GM19023 (cell line): ENCODE results near the gene NGEF.

Source experiments
- ATAC-seq: cut with Tn5 transposase; IDR thresholded peaks from one replicate; pipeline ENCODE4 v1.9.1; 2021; ENCODE audit warnings: mild to moderate bottlenecking, moderate library complexity; ENCODE audit not compliant: unreplicated experiment

NGEF gene

GRCh38 chr2:232973011-232973735 is 39.9 kb downstream of the NGEF start:
- no peak for ATAC-seq

GRCh38 chr2:232971744-232972143 is 41.3 kb downstream of the NGEF start:
- ATAC-seq, result no peak

GRCh38 chr2:232970051-232970450 is 43.0 kb downstream of the NGEF start:
- no peak for ATAC-seq

GRCh38 chr2:232967474-232967873 is 45.6 kb downstream of the NGEF start:
- no peak for ATAC-seq

GRCh38 chr2:232966122-232966521 is 46.9 kb downstream of the NGEF start:
- no peak for ATAC-seq

GRCh38 chr2:232963913-232964312 is 49.1 kb downstream of the NGEF start:
- no peak for ATAC-seq

GRCh38 chr2:232960862-232961261 is 52.2 kb downstream of the NGEF start:
- no peak for ATAC-seq

GRCh38 chr2:232959139-232959538 is 53.9 kb downstream of the NGEF start:
- no peak for ATAC-seq

GRCh38 chr2:232957657-232958090 is 55.4 kb downstream of the NGEF start:
- ATAC-seq, result no peak

GRCh38 chr2:232955856-232956255 is 57.2 kb downstream of the NGEF start:
- no peak for ATAC-seq

GRCh38 chr2:232954691-232955090 is 58.4 kb downstream of the NGEF start:
- ATAC-seq, result no peak

GRCh38 chr2:232951891-232952290 is 61.2 kb downstream of the NGEF start:
- ATAC-seq, result no peak

- ATAC-seq, result no peak
Measured at GRCh38 chr2:232951181-232951580, 61.9 kb downstream of the NGEF start.

- no peak for ATAC-seq
Measured at GRCh38 chr2:232950751-232951150, 62.3 kb downstream of the NGEF start.

GRCh38 chr2:232949016-232949415 is 64.0 kb downstream of the NGEF start:
- ATAC-seq, result no peak

- no peak for ATAC-seq
Measured at GRCh38 chr2:232942831-232943230, 70.2 kb downstream of the NGEF start.

- no peak for ATAC-seq
Measured at GRCh38 chr2:232941912-232942594, 71.0 kb downstream of the NGEF start.

- no peak for ATAC-seq
Measured at GRCh38 chr2:232941400-232941799, 71.7 kb downstream of the NGEF start.

GRCh38 chr2:232940724-232941123 is 72.3 kb downstream of the NGEF start:
- no peak for ATAC-seq

GRCh38 chr2:232937278-232937906 is 75.7 kb downstream of the NGEF start:
- no peak for ATAC-seq

GRCh38 chr2:232931636-232932035 is 81.4 kb downstream of the NGEF start:
- ATAC-seq, result no peak

GRCh38 chr2:232930059-232930400 is 83.0 kb downstream of the NGEF start:
- ATAC-seq, result no peak
